Measurements from ENCODE around the gene LILRA2.

DNA sequence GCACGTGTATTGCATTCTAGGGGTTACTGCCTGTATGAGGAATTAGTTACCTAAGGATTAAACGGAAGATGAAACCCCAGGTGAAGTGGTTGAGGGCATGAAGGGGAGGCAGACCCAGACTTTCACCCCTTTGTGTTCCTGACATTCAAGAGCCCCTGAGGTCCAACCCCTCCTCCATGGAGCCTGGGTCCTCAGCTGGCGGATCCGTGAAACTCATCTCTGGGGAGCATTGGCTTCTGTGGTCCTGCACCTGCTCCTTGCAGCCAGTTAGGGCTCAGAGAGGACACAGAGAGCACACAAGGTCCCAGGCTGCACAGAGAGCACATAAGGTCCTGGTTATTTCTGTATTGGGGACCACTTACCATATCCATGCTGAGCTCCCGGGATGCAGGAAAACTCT lies 12.8 kb downstream of the LILRA2 start:
- TF ChIP-seq, protein P1, sequence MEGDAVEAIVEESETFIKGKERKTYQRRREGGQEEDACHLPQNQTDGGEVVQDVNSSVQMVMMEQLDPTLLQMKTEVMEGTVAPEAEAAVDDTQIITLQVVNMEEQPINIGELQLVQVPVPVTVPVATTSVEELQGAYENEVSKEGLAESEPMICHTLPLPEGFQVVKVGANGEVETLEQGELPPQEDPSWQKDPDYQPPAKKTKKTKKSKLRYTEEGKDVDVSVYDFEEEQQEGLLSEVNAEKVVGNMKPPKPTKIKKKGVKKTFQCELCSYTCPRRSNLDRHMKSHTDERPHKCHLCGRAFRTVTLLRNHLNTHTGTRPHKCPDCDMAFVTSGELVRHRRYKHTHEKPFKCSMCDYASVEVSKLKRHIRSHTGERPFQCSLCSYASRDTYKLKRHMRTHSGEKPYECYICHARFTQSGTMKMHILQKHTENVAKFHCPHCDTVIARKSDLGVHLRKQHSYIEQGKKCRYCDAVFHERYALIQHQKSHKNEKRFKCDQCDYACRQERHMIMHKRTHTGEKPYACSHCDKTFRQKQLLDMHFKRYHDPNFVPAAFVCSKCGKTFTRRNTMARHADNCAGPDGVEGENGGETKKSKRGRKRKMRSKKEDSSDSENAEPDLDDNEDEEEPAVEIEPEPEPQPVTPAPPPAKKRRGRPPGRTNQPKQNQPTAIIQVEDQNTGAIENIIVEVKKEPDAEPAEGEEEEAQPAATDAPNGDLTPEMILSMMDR (IDR thresholded peaks at IDR 0.05), result no peak
- TF ChIP-seq POLR2A (IDR thresholded peaks at IDR 0.05), result no peak
